ENCODE results near the gene KRTAP3-1.

Gene KRTAP3-1

GRCh38 chr17:40980596-40980995, 28.3 kb downstream of the KRTAP3-1 start:
- in situ Hi-C loops (cut with MboI; ENCODE audit: low sequenced_read_pairs), result no loop called here

- in situ Hi-C loops (cut with MboI; ENCODE audit: low sequenced_read_pairs), result no loop called here
Measured at GRCh38 chr17:40980117-40980516, 28.8 kb downstream of the KRTAP3-1 start.

- in situ Hi-C loops (cut with MboI; ENCODE audit: low sequenced_read_pairs), result no loop called here
Measured at GRCh38 chr17:40978575-40979151, 30.3 kb downstream of the KRTAP3-1 start.

- in situ Hi-C loops (cut with MboI; ENCODE audit: low sequenced_read_pairs), result no loop called here
Measured at GRCh38 chr17:40975516-40975915, 33.4 kb downstream of the KRTAP3-1 start.

- in situ Hi-C loops (cut with MboI; ENCODE audit: low sequenced_read_pairs), result no loop called here
Measured at GRCh38 chr17:40974366-40974765, 34.6 kb downstream of the KRTAP3-1 start.

- in situ Hi-C loops (cut with MboI; ENCODE audit: low sequenced_read_pairs), result no loop called here
Measured at GRCh38 chr17:40967582-40967981, 41.3 kb downstream of the KRTAP3-1 start.

GRCh38 chr17:40966848-40967247, 42.1 kb downstream of the KRTAP3-1 start, which contains the start of gene KRT39:
TSS of gene KRT39 (minus strand) at chr17:40966948. CDS start at chr17:40966856, 92 bp downstream.
- in situ Hi-C loops (cut with MboI; ENCODE audit: low sequenced_read_pairs), result no loop called here

- in situ Hi-C loops (cut with MboI; ENCODE audit: low sequenced_read_pairs), result no loop called here
Measured at GRCh38 chr17:40963838-40964237, 45.1 kb downstream of the KRTAP3-1 start.

GRCh38 chr17:40962059-40962561, 46.8 kb downstream of the KRTAP3-1 start:
- in situ Hi-C loops (cut with MboI; ENCODE audit: low sequenced_read_pairs), result no loop called here

- in situ Hi-C loops (cut with MboI; ENCODE audit: low sequenced_read_pairs), result no loop called here
Measured at GRCh38 chr17:40961591-40961990, 47.3 kb downstream of the KRTAP3-1 start.

- in situ Hi-C loops (cut with MboI; ENCODE audit: low sequenced_read_pairs), result no loop called here
Measured at GRCh38 chr17:40960144-40960543, 48.8 kb downstream of the KRTAP3-1 start.
